GM19467 (cell line): ENCODE data around the gene TNIP2.
"Not testable (repeated sequence)": the region's sequence is repeated elsewhere in the genome, so short reads cannot be mapped to it uniquely, and the experiment has no call there.

Source experiments
- ATAC-seq: cut with Tn5 transposase; IDR thresholded peaks from one replicate; pipeline ENCODE4 v1.9.1; 2021; ENCODE audit warnings: mild to moderate bottlenecking, moderate library complexity; ENCODE audit not compliant: unreplicated experiment

The TNIP2 gene

DNA sequence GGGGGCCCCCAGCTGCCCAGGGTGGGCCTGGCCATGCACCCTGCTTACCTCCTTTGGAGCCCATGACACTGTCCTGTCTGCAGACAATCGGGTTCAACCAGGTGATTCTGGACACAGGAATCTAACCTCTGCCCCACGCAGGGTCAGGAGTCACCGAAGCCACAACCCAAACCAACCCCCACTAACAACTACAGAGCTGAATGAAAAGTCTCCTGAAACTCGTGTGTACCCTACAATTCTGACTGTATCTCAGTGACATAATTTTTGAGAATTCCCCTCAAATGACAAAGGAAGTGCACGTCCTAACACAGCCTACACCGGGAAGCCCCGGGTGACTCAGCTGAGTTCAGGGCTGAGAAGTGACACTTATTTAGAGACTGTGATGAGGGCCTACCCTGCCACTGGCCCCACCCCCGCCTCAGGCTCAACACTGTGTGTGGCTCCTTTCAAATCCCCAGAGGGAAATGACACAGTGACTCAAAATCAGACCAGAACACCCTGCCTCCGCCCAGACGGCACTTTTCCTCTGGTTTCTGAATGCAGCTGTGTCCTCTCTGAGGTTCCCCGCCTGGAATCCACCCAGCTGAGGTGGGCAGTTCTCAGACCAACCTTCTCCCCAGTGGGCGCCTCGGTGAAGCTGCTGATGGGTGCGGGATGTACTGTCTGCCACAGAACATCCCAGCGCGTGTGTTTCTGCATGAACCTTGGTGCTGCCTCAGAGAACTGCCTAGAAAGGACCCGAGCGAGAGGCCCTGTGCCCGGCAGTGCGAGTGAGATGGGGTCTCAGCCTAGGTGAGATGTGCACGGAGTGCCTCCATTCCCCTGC is 9.9 kb downstream of the TNIP2 start:
- peak; percentile 82 for ATAC-seq

DNA sequence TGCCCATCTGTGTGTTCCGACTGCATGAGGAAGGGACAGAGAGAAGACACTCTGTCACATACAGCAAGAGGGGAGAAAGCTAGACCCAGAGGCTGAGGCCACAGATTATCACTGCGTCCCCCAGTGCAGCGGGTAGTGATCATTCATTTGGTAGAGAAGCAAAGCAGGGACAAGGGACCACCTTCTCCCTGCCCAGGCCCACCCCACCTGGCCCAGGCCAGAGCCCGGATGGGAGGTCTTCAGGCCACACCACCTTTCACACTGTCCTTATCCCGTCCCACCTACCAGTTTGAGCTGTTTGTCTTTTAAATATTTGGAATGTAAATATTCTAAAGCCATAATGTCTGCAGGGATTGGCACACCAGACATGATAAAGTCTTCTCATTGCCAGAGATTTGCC is 10.6 kb downstream of the TNIP2 start:
- ATAC-seq, result no peak

DNA sequence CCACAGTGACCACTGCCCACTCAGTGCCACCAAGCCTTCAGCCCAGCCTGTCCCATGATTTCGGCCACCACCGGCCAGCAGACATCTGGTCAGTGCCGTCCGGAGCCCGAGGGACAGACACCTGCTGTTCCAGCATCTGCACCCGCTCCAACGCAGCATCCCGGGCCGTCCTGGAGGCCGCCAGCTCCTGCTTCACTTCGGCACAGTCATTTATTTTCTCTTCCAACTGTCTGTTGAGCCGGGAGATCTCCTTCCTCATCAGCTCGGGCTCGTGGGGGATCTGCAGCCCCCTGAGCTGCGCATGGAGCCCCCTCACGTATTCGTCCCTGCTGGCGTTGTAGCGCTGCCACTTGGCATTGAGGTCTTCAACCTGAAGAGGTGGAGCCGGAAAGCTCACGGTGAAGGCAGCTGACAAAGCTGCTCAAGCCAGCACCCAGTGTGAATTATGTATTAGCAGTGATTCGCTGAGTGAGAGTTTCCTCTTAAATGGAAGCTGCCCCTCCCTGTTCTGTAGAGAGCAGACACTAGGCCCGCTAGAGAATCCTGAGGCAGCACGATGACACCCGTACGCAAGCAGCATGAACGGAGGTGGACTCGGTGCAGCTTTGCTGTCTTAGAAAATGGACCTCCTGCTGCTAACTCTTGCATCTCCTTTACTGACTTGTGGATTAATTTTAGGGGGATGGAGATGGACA is 11.4 kb downstream of the TNIP2 start:
- ATAC-seq, result no peak

DNA sequence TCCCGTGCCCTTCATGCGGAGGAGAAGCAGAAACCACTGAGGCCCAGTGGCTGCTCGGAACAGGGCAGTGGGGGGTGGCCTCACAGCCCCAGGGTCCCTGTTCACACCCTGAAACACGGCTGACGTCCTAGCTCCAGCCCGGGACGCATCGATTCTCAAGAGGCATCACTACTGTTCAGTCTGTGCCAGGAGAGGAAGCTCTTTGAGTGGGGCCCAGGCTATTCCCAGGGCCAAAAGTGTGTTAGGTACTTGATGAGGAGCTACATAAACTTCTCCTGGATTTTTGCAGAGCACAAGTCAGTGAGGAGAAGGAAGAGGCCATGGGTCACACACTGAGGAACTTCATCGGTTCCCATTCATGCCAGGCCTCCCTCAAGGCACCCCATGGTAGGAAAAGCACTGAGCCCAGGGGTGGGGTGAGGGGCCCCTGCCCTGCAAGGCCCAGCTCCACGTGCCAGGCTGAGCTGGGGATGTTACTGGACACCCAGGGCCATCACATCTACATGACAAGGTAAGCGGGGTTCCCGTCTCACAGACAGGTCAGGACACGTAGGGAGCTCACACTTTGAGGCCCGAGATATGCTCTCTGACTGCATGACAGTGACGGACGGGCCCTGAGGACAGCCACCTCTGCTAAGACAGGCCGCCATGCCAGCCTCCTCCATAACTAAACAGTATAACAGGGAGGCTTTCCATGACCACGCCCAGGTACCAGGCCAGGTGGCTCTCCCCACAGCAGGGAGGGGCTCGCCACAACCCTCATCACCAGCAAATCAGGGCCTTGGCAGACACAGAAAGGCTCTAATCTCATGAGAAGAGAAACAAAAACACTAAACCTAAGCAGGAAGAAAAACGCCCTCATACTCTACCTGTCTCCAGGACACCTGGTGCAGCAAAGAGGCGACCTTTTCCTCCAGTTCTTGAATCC is 12.4 kb downstream of the TNIP2 start:
- ATAC-seq, result no peak

DNA sequence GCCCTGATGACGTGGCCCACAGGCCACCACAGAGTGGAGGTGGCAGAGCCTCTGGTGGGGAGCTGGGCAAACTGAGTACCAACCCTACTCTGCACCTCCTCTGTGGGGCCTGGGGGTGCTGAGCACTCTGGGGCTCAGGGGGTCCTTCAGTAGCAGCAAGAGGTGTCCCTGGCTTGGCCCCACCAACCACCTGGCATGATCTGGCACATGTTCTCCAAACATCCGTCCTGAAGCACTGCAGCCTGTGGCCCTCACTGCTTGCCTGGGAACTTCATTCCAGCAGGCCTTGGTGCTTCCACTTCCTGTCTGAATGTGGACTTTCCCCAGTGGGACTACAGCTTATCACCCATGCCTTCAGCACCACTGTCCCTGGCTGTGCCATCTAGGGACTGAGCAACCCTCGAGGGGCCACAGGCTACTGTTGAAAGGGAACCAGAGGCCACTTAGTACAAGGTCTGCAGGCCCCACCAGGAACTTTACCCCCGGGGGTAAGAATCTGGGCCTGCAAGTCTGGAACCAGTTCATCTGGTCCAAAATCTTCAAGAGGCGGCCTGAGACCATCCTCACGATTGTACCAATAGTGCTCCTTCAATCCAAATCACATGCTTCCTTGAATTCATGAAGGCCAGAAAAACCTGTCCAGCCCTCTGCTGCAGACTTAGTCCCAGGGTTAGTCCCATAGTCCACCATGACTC is 13.2 kb downstream of the TNIP2 start:
- no peak for ATAC-seq

DNA sequence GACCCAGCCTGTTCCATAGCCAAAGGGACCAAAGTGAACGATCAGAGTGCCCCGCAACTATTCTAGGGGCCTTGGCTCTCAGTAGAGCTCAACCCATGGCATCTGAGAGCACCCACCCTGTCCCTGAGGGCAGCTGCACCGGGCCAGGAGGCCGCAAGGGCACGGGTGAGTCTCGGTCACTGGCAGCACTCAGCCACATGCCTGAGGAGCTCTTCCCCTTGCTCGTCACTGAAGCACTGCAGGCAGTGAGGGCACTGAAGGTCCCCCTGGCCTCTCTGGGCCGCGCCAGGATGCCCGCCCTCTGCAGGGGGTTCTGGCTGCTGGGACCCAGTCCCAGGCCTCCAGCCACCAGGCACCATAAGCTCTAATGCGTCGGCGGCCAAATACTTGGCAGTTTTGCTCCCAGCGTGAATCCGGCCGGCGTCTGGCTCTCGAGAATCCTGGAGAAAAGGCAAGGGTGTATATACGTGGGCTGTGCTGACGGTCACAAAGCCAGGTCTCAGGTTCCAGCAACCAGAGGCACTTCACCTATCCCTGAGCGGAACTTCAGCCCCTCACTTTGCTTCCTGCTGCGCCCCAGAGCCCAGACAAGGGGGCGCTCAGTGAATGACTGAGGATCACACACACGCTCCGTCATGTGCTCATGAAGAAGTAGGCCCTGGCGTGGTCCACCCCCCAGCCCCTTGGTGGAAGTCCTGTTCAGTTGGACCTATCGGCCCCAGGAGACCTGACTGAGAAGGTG is 13.9 kb downstream of the TNIP2 start:
- no peak for ATAC-seq

DNA sequence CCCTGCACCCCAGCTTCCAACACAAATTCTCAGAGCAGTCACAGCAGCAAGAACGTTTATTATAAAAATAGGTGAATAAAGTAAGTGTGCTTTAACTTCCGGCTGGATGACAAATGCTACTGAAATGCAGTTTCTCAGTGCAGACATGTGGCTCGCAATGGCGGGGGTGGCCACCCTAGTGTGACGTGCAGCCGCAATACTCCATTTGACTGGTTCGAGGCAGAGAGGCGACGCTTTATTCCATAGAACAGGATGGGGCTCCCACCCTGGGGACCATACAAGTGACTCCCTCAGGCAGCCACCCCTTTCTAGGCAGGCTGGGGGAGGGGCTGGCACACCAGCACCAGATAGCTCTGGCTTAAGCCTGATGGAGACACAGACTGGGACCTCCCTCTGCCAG is 14.5 kb downstream of the TNIP2 start:
- ATAC-seq, result no peak

DNA sequence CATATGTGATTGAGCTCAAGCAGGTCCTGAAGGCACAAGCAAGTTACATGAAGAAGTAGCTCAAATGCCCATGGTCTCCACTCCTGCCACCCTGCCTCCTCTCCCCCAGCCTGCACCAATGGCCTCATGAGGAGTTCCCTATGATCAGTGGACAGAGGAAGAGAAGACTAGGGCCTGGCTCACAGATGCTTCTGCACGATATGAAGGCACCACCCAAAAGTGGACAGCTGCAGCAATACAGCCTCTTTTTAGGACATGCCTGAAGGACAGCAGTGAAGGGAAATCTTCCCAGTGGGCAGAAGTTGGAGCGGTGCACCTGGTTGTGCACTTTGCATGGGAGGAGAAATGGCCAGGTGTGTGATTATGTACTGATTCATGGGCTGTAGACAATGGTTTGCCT is 17.8 kb downstream of the TNIP2 start:
- ATAC-seq, result not testable (repeated sequence)

DNA sequence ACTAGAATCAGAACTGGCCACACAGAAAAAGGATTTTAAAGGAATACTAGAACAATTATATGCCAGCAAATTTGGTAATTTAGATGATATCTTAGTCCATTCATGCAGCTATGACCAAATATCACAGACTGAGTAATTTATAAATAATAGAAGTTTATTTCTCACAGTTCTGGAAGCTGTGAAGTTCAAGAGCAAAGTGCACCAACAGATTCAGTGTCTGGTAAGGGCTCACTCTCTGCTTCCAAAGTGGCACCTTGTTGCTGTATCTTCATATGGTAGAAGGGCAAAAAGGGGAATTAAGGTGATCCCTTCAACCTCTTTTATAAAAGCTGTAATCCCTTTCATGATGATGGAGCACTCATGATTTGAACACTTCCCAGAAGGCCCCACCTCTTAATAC is 20.3 kb downstream of the TNIP2 start:
- ATAC-seq, result no peak

DNA sequence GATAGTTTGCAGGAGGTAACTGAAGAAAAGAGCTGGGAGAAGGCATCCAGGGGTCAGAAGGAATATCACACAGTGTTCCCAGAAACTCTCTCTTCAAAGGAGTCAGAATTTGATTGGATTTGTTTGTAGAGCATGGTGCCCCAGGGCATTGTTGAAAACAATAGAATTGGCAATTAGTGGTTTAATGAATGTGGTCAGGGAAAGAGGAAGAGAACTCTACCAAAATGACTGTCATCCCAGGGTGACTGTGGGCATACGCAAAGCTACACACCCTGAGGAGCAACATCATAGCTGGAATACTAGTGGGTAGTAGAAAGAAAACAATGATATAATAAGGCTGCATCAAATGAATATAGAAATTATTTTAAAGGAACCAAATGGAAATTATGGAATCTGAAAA is 21.5 kb downstream of the TNIP2 start:
- no peak for ATAC-seq

DNA sequence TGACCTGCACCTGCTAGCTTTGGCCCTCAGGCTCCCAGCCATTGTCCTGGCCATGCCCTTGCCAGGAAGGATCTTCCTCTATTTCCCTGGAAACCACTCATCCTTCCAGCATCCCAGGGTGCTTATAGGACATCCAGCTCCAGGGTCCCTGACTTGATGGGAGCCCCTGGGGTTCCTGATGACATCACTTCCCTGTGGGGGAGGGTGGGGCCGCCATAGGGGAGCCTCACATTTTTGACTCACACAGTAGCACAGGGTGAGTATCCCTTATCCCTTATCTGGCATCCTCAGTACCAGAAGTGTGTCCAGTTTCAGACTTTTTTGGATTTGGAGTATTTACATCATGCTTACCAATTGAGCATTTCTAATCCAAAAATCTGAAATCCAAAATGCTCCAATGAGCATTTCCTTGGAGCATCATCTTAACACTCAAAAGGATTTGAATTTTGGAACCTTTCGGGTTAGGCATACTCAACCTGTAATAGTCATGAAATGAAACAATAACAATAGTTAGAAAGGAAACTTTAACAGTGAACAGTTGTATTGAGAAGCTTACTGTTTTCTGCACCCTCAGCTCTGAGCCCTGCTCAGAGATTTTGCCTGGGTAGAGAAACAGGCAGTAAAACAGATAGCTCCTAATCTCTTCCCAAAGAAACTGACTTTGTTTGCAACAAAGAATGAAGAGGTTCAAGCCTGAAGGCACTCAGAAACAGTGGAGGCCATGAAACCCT is 22.1 kb downstream of the TNIP2 start:
- no peak for ATAC-seq

DNA sequence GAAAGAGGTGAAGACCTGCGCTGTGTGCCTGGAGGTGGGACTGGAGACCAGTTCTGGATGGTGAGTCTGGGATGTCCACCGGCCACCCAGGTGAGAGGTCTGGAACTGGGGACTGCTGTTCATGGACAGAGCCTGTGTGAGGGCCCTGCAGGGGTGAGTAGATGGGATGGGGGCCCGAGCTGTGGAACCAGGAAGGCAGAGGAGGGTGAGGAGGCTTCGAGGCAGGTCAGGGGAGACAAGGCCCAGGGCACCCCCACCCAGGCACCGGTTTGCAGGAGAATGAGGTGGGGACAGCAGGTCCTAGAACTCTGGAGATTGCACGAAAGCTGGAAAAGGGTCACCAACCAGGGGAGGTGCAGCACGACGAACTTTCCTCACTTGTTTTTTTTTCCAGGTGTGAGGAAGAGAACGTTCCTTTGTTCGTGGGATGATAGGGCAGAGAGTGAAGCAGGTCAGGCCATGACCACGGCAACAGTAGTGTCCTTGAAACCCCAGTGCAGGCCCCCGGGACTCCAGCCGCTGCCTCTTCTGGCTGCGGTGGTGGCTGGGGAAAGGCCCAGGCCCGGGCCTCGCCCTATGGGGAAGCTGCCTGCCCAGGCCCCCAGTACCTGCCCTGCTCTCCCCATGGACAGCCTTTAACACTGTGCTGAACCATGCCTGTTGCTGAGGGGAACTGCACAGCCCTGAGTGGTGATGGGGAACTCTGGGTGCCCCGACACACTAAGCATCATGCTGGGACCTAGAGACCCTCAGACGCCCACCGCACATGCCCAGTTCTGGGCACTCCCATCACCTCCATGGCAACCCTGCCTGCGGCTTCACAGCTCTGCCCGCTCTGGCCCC is 22.9 kb downstream of the TNIP2 start:
- ATAC-seq, result no peak

DNA sequence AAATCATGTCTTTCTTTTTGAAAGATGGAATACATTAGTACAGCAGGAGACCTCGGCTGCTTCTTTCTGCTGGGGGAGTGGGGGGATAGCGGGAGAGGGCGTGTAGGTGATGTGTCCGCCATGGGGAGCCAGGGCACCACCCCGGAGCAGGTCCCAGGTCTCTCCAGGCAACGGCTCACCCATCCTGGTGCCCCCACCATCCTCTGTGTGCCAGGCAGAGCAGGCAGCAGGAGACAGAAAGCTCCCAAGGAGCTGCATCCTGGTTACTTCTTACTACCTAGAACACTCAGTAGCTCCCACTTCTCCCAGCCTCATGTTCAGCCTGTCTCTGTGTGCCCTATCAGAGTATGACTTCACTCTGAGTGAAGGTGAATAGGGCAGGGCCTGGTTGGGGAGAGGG is 23.6 kb downstream of the TNIP2 start:
- no peak for ATAC-seq

DNA sequence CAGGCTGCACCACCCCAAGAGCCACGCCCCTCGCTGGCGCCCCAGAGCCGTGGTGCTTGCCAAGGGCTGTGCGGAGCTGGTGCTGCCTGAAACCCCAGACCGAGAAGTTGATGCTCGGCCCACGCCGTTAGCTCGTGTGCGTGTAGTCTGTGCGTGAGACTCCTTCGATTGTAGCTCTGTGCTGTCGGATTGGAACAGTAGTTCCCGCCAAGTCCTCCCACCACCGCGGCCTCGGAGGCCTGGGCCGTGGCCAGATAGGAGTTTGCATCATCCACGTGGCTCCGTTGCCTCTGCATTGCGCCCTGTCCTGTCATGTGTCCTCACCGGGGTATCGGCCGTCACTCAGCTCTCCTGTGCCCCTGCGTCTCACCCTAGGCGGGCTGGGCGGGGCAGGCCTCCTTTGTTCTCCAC is 24.2 kb downstream of the TNIP2 start:
- ATAC-seq, result no peak

DNA sequence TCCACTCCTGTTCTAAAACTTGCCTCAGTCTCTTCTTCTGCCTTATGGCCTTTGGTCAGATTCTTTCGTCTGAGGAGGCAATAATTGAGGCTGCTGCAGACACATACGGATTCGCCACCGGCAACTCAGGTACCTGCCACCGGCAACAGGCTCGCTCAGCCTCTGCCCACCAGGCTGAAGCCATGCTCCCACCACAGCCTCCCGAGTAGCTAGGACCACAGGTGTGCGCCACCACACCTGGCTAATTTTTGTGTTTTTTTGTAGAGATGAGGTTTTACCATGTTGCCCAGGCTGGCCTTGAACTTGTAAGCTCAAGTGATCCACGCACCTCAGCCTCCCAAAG is 26.6 kb downstream of the TNIP2 start:
- ATAC-seq, result no peak

DNA sequence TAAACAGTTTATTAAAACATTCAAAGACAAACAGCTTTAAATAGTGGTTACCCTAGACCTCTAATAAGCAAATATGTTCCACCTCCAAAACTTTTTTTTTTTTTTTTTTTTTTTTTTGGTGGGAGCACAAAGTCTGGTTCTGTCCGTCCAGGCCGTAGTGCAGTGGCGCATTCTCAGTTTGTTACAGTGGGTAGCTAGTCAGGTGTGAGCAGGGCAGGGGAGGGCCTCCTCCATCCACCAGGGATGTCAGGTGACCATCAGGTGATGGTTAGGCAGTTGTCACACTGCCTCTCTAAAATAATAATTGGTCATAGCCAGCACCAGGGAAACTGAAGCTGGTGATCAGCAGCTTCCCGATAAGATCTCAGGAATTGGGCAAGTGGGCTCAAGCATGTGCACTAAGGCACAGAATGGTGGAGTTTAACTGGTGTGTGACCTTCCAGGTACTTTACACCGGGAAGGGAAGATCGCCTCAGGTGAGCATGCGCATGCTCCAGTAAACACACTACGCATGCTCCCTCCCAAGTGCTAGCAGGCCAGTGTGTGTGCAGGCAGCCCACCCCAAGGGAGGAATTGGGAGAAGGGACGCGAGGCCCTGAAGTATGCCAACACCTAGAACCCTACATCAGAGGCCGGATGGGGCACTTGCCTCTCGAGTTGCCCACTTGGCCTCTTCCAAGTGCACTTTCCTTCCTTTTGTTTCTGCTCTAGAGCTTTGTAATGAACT is 27.2 kb downstream of the TNIP2 start:
- ATAC-seq, result no peak

DNA sequence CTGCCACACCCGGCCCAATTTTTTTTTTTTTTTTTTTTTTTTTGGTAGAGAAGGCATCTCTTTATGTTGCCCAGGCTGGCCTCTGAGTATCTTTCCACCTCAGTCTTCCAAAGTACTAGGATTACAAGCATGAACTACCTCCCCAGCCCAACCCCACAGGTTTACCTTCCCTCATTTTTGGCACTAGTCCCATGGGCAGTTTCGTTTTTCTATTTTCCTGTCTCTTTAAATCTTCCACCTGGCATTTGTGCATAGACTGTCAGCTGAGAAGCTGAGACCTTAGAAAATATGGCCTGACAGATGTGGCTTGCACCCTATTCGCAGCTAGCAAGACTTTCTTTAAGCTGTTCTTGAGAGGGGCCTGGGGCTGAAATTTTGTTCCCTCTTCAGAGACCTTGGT is 27.9 kb downstream of the TNIP2 start:
- ATAC-seq, result no peak

DNA sequence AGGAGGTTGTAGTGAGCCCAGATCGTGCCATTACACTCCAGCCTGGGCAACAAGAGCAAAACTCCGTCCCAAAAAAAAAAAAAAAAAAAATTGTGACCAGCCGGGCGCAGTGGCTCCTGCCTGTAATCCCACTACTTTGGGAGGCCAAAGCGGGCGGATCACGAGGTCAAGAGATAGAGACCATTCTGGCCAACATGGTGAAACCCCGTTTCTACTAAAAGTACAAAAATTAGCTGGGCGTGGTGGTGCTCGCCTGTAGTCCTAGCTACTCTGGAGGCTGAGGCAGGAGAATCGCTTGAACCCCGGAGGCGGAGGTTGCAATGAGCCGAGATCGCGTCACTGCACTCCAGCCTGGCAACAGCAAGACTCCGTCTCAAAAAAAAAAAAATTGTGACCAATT is 29.3 kb downstream of the TNIP2 start:
- not testable (repeated sequence) for ATAC-seq
